Measurements from ENCODE around the gene CCDC82.
"Not testable (repeated sequence)": the region's sequence is repeated elsewhere in the genome, so short reads cannot be mapped to it uniquely, and the experiment has no call there.

CCDC82 gene
- 38.3 to 92.2 (median 43.7) reads per million in 9 experiments for total RNA-seq

DNA sequence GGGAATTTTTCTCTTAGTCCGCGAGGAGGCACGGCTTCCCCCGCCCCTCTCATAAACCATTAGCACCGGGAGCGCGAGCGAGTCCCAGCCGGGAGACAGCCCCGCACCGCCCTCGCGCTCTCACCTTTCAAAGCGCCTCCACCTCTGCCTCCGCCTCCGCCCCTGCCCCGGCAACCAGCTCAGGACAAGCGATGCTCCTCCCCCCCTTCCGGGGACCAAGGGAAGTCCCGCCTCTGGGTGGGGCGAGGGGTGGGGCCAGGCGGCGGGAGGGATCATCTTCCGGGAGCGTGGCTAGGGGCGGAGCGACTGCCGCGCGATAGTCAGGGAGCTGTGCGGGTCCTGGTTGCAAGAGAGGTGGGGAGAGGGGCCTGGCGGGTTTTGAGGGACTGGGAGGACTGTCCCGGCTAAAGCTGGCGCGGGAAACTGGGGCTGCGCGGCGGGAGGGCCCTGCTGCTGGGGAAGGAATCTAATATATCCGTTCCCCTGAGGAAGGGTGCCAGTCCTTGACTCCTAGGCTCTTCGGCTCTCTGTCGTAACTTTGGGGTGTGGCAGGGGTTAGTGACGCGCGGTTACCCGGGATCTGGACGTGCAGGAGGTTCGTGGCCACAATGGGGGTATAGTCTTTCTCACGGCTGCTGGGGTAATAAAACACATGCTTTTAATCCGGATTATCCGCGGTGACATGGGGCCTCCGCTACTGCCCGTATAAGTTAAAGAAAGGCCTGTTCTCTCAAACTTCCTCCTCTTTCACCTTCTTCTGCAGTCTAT lies at the start of gene CCDC82, which contains the start of gene JRKL:
Gene CCDC82 (minus strand): TSS at position 193 of the 768 bp plus-strand sequence. CDS start 5,165 bp downstream, outside the sequence.
Gene JRKL (plus strand): TSS at position 294 of the 768 bp plus-strand sequence. CDS start 637 bp downstream, outside the sequence.
- Mint-ChIP-seq H3K9me3 (no peaks in the 10 kb centered on the region), H3K27me3 (no peaks in the 10 kb centered on the region), H3K36me3 (ENCODE audit: insufficient read depth) (peaks cover 13% of the 10 kb centered on the region), H3K4me1 (ENCODE audit: low read depth in 2 of 2) (peaks cover 18 to 22% of the 10 kb centered on the region in 2 donors), H3K4me3 (peak within 1 kb of the TSS; percentile 87 to 92), H3K27ac (peak within 1 kb of the TSS; percentile 82 to 94)
- ATAC-seq (replicated peaks): peak; percentile 93
- DNase-seq: peak; percentile 98 to 99 (median 98)

GRCh38 chr11:96432654-96433053 lies 42.9 kb upstream of the CCDC82 start:
- H3K4me3 Mint-ChIP-seq; ATAC-seq (replicated peaks); H3K36me3 Mint-ChIP-seq (ENCODE audit: insufficient read depth); H3K27ac Mint-ChIP-seq; H3K9me3 Mint-ChIP-seq; DNase-seq; H3K4me1 Mint-ChIP-seq (ENCODE audit: low read depth in 2 of 2): not testable (repeated sequence)
- H3K27me3 Mint-ChIP-seq: peaks cover 71 to 76% of the 10 kb centered on the region in 2 donors

- H3K4me3 Mint-ChIP-seq: no peak overlapping the region
- DNase-seq (no peak), ATAC-seq (replicated peaks) (no peak)
- H3K36me3 Mint-ChIP-seq (ENCODE audit: insufficient read depth): no peaks in the 10 kb centered on the region
- H3K27me3 Mint-ChIP-seq: peaks cover 67 to 73% of the 10 kb centered on the region in 2 donors
- H3K27ac Mint-ChIP-seq: no peak overlapping the region
- peaks cover 3 to 4% of the 10 kb centered on the region in 2 donors for H3K4me1 Mint-ChIP-seq (ENCODE audit: low read depth in 2 of 2)
- no peaks in the 10 kb centered on the region for H3K9me3 Mint-ChIP-seq
Measured at GRCh38 chr11:96430668-96431067, 41.0 kb upstream of the CCDC82 start.

- no peaks in the 10 kb centered on the region for H3K36me3 Mint-ChIP-seq (ENCODE audit: insufficient read depth)
- H3K27ac Mint-ChIP-seq: no peak overlapping the region
- ATAC-seq (replicated peaks): no peak
- H3K9me3 Mint-ChIP-seq: no peaks in the 10 kb centered on the region
- no peak overlapping the region for H3K4me3 Mint-ChIP-seq
- peaks cover 2 to 4% of the 10 kb centered on the region in 2 donors for H3K4me1 Mint-ChIP-seq (ENCODE audit: low read depth in 2 of 2)
- no peak for DNase-seq
- peaks cover 52 to 63% of the 10 kb centered on the region in 2 donors for H3K27me3 Mint-ChIP-seq
Measured at GRCh38 chr11:96424693-96425092, 35.0 kb upstream of the CCDC82 start.

DNA sequence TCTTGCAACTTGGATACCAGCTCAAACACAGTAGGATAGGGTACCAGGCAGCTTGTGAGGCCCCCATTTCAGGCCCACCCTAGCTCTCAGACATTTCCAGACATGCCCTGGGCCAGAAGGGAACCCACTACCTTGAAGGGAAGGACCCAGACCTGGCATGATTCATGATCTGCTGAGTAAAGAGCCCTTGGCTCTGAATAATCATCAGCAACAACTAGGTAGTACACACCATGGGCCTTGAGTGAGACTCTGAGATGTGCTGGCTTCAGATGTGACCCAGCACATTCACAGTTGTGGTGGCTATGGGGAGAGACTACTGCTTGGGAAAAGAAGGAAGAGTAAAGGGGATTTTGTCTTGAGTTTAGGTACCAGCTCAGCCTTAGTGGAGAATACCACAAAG lies 23.7 kb upstream of the CCDC82 start:
- Mint-ChIP-seq H3K4me1 (ENCODE audit: low read depth in 2 of 2) (no peaks in the 10 kb centered on the region), H3K27me3 (peaks cover 46 to 56% of the 10 kb centered on the region in 2 donors), H3K9me3 (no peaks in the 10 kb centered on the region), H3K4me3 (no peak overlapping the region), H3K36me3 (ENCODE audit: insufficient read depth) (no peaks in the 10 kb centered on the region), H3K27ac (no peak overlapping the region)
- no peak for DNase-seq
- ATAC-seq (replicated peaks): no peak

- ATAC-seq (replicated peaks) (no peak), DNase-seq (no peak)
- Mint-ChIP-seq H3K27ac (no peak overlapping the region), H3K4me3 (no peak overlapping the region), H3K36me3 (ENCODE audit: insufficient read depth) (no peaks in the 10 kb centered on the region), H3K4me1 (ENCODE audit: low read depth in 2 of 2) (no peaks in the 10 kb centered on the region), H3K9me3 (no peaks in the 10 kb centered on the region), H3K27me3 (peaks cover 41 to 51% of the 10 kb centered on the region in 2 donors)
Measured at GRCh38 chr11:96412761-96413381, 23.2 kb upstream of the CCDC82 start.

DNA sequence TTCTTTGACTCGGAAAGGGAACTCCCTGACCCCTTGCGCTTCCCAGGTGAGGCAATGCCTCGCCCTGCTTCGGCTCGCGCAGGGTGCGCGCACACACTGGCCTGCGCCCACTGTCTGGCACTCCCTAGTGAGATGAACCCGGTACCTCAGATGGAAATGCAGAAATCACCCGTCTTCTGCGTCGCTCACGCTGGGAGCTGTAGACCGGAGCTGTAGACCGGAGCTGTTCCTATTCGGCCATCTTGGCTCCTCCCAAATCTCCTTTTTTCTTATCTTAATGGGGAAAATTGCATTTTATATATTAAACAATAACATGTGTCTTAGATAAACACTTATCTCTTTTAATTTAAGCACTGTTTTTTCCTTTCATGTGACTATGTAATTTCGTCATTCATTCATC lies 21.7 kb upstream of the CCDC82 start:
- not testable (repeated sequence) for DNase-seq; H3K36me3 Mint-ChIP-seq (ENCODE audit: insufficient read depth); ATAC-seq (replicated peaks); H3K9me3 Mint-ChIP-seq; H3K4me1 Mint-ChIP-seq (ENCODE audit: low read depth in 2 of 2); H3K27ac Mint-ChIP-seq
- H3K4me3 Mint-ChIP-seq: peak overlapping the region in 1 of 2 donors; percentile 54
- peaks cover 33 to 43% of the 10 kb centered on the region in 2 donors for H3K27me3 Mint-ChIP-seq

DNA sequence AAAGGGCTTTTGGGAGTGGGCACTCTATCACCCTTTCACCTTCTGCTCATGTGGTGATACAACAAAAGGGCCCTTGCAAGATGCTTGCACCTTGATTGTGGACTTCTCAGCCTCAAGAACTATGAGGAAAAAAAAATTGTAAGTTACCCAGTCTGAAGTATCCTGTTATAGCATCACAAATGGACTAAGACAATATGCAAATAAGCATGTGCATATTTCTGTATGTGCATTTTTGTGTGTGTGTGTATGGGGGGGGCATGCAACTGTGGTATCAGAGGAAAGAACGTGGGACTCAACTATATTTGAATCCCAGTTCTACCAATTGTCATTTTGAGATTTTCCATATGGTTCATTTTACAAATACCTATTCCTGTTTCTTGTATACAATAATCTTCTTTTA lies 11.0 kb upstream of the CCDC82 start:
- no peak overlapping the region for H3K27ac Mint-ChIP-seq
- H3K4me1 Mint-ChIP-seq (ENCODE audit: low read depth in 2 of 2): no peaks in the 10 kb centered on the region
- DNase-seq (no peak), ATAC-seq (replicated peaks) (no peak)
- no peaks in the 10 kb centered on the region for H3K9me3 Mint-ChIP-seq
- H3K36me3 Mint-ChIP-seq (ENCODE audit: insufficient read depth): no peaks in the 10 kb centered on the region
- H3K27me3 Mint-ChIP-seq: peaks cover 20 to 23% of the 10 kb centered on the region in 2 donors
- H3K4me3 Mint-ChIP-seq: no peak overlapping the region

- Mint-ChIP-seq H3K27ac (no peak overlapping the region), H3K36me3 (ENCODE audit: insufficient read depth) (no peaks in the 10 kb centered on the region), H3K27me3 (peaks cover 16% of the 10 kb centered on the region in 2 donors), H3K9me3 (no peaks in the 10 kb centered on the region), H3K4me1 (ENCODE audit: low read depth in 2 of 2) (no peaks in the 10 kb centered on the region), H3K4me3 (no peak overlapping the region)
- ATAC-seq (replicated peaks) (no peak), DNase-seq (no peak)
Measured at GRCh38 chr11:96397863-96398262, 8.2 kb upstream of the CCDC82 start.

GRCh38 chr11:96396637-96397036 lies 6.9 kb upstream of the CCDC82 start:
- H3K4me1 Mint-ChIP-seq (ENCODE audit: low read depth in 2 of 2): no peaks in the 10 kb centered on the region
- H3K27me3 Mint-ChIP-seq: peaks cover 4 to 5% of the 10 kb centered on the region in 2 donors
- no peak overlapping the region for H3K4me3 Mint-ChIP-seq
- no peak for DNase-seq
- H3K9me3 Mint-ChIP-seq: no peaks in the 10 kb centered on the region
- H3K36me3 Mint-ChIP-seq (ENCODE audit: insufficient read depth): no peaks in the 10 kb centered on the region
- no peak for ATAC-seq (replicated peaks)
- H3K27ac Mint-ChIP-seq: no peak overlapping the region

DNA sequence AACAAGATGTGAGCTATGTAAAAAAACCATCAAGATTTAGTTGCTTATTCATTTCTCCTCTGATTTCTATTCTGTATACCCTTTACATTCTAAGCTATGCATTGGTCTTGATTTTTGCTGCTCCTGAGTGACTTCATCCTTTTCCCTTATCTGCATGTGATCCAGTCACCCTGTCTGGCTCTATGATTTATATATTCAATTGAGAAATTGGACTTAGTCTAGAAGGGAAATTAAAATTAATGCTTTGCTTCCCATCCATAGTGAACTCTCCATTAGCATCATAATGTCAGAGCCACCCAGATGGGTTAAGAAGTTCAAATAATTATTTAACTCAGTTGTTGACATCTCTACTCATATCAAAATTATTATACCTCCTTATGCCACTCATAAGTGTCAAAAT lies 5.1 kb upstream of the CCDC82 start:
- Mint-ChIP-seq H3K27me3 (no peaks in the 10 kb centered on the region), H3K4me1 (ENCODE audit: low read depth in 2 of 2) (peaks cover 8 to 9% of the 10 kb centered on the region in 2 donors), H3K36me3 (ENCODE audit: insufficient read depth) (peaks cover 4% of the 10 kb centered on the region), H3K4me3 (no peak overlapping the region), H3K9me3 (no peaks in the 10 kb centered on the region), H3K27ac (no peak overlapping the region)
- DNase-seq (no peak), ATAC-seq (replicated peaks) (no peak)

- no peak overlapping the region for H3K27ac Mint-ChIP-seq
- ATAC-seq (replicated peaks) (no peak), DNase-seq (no peak)
- peaks cover 10 to 11% of the 10 kb centered on the region in 2 donors for H3K4me1 Mint-ChIP-seq (ENCODE audit: low read depth in 2 of 2)
- H3K9me3 Mint-ChIP-seq: no peaks in the 10 kb centered on the region
- peaks cover 10% of the 10 kb centered on the region for H3K36me3 Mint-ChIP-seq (ENCODE audit: insufficient read depth)
- no peak overlapping the region for H3K4me3 Mint-ChIP-seq
- no peaks in the 10 kb centered on the region for H3K27me3 Mint-ChIP-seq
Measured at GRCh38 chr11:96393753-96394348, 4.1 kb upstream of the CCDC82 start.

DNA sequence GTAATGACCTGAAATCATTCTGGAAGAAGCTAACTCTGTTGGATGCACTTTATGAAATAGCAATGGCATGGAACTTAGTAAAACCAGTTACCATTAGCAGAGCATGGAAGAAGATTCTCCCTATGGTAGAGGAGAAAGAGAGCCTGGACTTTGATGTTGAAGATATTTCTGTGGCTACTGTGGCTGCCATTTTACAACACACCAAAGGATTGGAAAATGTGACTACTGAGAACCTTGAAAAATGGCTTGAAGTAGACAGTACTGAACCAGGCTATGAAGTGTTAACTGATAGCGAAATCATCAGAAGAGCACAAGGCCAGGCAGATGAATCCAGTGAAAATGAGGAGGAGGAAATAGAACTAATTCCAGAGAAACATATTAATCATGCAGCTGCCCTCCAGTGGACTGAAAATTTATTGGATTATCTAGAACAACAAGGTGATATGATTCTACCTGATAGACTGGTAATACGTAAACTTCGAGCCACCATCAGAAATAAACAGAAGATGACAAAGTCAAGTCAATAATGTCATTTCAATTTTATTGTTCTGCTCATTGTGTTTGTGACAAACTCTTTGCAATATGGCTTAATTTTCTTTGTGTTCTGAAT lies 2.1 kb upstream of the CCDC82 start:
- Mint-ChIP-seq H3K27me3 (no peaks in the 10 kb centered on the region), H3K9me3 (no peaks in the 10 kb centered on the region), H3K4me3 (no peak overlapping the region), H3K27ac (no peak overlapping the region), H3K36me3 (ENCODE audit: insufficient read depth) (peaks cover 10% of the 10 kb centered on the region), H3K4me1 (ENCODE audit: low read depth in 2 of 2) (peaks cover 16 to 17% of the 10 kb centered on the region in 2 donors)
- DNase-seq (no peak), ATAC-seq (replicated peaks) (no peak)

All from effector memory CD8-positive, alpha-beta T cell (primary cell).